Skeletal muscle satellite cell (primary cell): ENCODE data around the gene HLA-G. TPM values are rescaled to one million over a fixed set of nuclear protein-coding genes. Genes with fewer than 3 reads are reported as not detected.
"Not testable (repeated sequence)": the region's sequence is repeated elsewhere in the genome, so short reads cannot be mapped to it uniquely, and the experiment has no call there.

ENCODE experiments used
- H3K27me3 ChIP-seq: 2 replicates; pipeline ENCODE4 v1.7.0; 2013; ENCODE audit warnings: low read length; ENCODE audit not compliant: control insufficient read depth, insufficient read depth
- H3K36me3 ChIP-seq: 2 replicates; pipeline ENCODE4 v1.7.0; 2013; ENCODE audit warnings: mild to moderate bottlenecking, control low read depth, low read length; ENCODE audit not compliant: insufficient read depth
- H3K4me1 ChIP-seq: 2 replicates; pipeline ENCODE4 v1.7.0; 2013; ENCODE audit warnings: low read length; ENCODE audit not compliant: control insufficient read depth, insufficient read depth
- H3K4me2 ChIP-seq: 2 replicates; pipeline ENCODE4 v1.7.0; 2013; ENCODE audit warnings: mild to moderate bottlenecking, low read length
- H3K4me3 ChIP-seq: 2 replicates; pipeline ENCODE4 v1.7.0; 2013; ENCODE audit warnings: low read length
- H3K9ac ChIP-seq: 2 replicates; pipeline ENCODE4 v1.7.0; 2013; ENCODE audit warnings: mild to moderate bottlenecking, low read depth, low read length, moderate library complexity
- H3K9me3 ChIP-seq: replicated peaks from 2 replicates; pipeline ENCODE4 v1.7.0; 2013; ENCODE audit warnings: mild to moderate bottlenecking, control low read depth, low read length
- small RNA-seq: library from RNA; depleted of rRNA; stranded (forward); fragments of <200 nt; gene quantifications from one replicate; pipeline ENCODE3, GENCODE V24; 2012

The HLA-G gene

DNA sequence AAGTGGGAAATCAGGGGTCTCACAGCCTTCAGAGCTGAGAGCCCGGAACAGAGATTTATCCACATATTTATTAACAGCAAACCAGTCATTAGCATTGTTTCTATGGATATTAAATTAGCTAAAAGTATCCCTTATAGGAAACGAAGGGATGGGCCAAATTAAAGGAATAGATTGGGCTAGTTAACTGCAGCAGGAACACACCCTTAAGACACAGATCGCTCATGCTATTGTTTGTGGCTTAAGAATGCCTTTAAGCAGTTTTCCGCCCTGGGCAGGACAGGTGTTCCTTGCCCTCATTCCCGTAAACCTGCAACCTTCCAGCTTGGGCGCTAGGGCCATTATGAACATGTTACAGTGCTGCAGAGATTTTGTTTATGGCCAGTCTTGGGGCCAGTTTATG lies 48.1 kb downstream of the HLA-G start:
- not testable (repeated sequence) for H3K27me3 ChIP-seq, H3K4me1 ChIP-seq, H3K9me3 ChIP-seq, H3K36me3 ChIP-seq, H3K9ac ChIP-seq, H3K4me3 ChIP-seq, H3K4me2 ChIP-seq

Small RNAs within 50 kb of the gene (small RNA-seq; reads per million reads assigned to genes)
- gene MICG = not detected
